Measurements from ENCODE around the gene MAP3K10.
"Not testable (repeated sequence)": the region's sequence is repeated elsewhere in the genome, so short reads cannot be mapped to it uniquely, and the experiment has no call there.

The MAP3K10 gene

DNA sequence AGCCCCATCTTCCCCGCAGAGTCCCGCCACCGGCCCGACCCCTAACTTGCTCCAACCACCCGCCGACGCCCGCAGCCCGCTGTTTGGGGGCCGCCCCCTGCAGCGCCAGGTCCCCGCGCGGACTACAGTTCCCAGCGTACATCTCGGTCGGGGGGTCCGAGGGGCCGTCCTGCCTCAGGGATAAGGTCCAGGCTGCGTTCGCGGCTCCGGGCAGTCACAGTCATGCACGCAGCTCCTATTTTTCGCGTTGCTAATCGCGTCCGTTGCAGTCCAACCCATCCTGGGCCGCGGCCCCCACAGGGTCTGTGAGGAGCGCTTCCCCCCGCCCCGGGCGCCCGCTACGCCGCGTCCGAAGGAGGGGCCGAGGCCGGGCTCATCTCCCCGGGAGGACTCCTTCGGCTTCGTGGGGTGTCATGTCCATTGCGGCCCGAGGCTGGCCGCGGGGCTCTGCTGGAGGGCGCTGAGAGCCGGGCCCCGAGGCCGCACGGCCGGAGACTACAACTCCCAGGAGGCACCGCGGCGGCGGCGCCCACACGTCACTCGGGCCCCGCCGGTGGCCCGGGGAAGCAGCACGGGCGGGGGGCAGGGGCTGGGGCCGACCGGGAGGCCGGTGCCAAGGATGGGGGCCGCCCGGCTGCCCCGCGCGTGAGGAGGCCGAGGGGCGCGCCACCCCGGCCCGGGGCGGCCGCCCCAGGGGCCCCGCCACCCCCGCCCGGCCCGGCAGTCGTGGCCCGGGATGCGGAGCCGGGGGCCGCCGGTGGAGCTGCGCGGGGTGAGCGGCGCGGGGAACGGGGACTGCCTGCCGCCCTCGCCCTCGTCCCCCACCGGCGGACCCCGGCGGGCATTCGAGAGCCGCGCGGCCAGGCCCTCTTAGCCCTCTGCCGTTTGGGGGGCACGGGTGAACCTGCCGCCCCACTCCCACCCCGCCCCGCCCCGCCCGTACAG lies at the start of gene MAP3K10:
Gene MAP3K10 (plus strand): TSS at position 536 of the 945 bp plus-strand sequence. CDS start 606 bp downstream, outside the sequence.
- DNase-seq, result peak; percentile 65

GRCh38 chr19:40141551-40141950 lies 49.7 kb upstream of the MAP3K10 start:
- DNase-seq, result no peak

- peak; percentile 25 for DNase-seq
Measured at GRCh38 chr19:40143612-40144011, 47.6 kb upstream of the MAP3K10 start.

DNA sequence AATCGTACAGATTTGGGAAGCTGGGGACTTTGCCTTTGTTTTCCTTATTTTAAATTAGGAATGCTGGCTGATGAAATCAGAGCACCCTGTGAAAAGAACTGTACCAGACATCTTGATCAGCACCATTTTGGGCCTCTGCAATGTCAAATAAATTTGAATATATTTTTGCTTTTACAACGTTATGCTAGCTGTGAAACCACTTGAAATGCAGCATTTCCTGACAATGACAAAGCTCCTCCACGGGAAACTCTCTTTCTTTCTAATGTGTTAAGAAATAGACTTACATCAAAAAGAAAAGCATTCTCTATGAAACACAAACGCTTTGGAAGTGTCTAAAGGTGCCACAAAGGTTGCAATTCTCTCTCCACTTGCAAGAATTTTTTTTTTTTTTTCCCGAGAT lies 47.1 kb upstream of the MAP3K10 start:
- DNase-seq, result peak; percentile 17

- DNase-seq, result no peak
Measured at GRCh38 chr19:40144947-40145748, 46.1 kb upstream of the MAP3K10 start.

- not testable (repeated sequence) for DNase-seq
Measured at GRCh38 chr19:40145749-40146029, 45.5 kb upstream of the MAP3K10 start.

- no peak for DNase-seq
Measured at GRCh38 chr19:40147338-40147692, 43.9 kb upstream of the MAP3K10 start.

DNA sequence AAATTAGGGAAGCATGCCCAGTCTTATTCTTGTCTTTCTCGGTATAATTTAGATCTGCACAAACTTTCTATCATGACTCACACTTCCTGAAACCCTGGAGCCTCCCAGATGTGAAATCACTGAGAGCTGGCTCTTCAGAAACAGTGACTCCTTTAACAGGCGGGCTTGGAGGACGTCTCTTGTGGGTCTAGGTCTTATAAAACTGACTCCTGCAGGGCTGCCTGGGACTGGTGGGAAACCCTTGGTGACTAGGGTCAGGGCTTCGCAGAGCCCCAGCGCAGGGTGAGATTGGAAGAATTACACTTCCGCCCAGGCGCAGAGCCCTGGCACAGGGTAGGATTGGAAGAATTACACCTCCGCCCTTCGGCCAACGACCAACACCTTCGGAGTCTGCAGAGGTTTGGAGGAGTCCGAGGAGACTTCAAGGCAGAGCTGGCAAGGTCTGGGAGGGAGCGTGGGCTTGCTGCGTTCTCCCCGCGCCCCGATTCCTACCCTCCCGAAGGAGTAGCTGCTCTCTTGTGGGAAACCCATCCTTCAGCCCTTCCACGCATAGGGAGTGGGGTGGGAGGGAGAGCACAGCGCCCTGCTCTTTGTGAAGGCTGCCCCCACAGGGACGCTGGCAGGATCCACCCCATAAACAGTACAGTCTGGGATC lies 43.4 kb upstream of the MAP3K10 start:
- no peak for DNase-seq

GRCh38 chr19:40149501-40149900 lies 41.7 kb upstream of the MAP3K10 start:
- no peak for DNase-seq

DNA sequence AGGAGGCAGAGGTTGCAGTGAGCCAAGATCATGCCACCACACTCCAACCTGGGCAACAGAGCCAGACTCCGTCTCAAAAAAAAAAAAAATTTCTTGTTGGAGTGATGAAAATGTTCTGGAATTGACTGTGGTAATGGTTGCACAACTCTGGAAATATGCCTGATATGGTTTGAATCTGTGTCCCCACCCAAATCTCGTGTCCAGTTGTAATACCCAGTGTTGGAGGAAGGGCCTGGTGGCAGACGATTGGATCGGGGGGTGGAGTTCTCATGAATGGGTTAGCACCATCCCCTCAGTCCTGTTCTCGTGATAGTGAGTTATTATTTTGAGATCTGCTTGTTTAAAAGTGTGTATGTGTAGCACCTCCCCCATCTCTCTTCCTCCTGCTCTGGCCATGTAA lies 41.1 kb upstream of the MAP3K10 start:
- no peak for DNase-seq

- no peak for DNase-seq
Measured at GRCh38 chr19:40154121-40154680, 37.0 kb upstream of the MAP3K10 start.

GRCh38 chr19:40155749-40156265 lies 35.4 kb upstream of the MAP3K10 start:
- no peak for DNase-seq

DNA sequence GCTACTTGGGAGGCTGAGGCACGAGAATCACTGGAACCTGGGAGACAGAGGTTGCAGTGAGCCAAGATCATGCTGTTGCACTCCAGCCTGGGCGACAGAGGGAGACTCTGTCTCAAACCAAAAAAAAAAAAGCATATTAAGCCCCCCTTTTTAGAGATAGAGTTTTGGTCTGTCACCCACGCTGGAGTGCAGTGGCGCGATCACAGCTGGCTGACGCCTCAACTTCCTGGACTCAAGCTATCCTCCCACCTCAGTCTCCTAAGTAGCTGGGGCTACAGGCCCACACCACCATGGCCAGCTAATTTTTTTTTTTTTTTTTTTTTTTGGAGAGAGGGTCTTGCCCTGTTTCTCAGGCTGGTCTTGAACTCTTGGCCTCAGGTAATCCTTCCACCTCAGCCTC lies 34.2 kb upstream of the MAP3K10 start:
- no peak for DNase-seq

DNA sequence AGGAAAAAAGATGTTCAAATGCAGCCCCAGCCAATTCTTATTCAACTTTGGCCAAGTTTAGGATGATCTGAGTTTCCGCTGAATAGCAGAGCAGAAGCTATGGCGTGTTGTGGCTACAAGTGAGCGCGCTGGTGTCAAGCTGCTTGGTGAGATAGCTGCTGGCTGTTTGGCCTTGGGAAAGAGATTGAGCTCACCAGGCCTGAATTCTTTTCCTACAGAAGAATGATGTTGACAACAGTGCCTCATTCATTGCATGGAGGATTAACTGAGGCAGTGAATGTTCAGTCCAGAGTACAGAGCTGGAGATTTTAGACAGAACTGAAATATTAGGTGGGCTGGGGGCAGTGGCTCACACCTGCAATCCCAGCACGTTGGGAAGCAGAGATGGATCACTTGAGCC lies 31.5 kb upstream of the MAP3K10 start:
- DNase-seq, result no peak

DNA sequence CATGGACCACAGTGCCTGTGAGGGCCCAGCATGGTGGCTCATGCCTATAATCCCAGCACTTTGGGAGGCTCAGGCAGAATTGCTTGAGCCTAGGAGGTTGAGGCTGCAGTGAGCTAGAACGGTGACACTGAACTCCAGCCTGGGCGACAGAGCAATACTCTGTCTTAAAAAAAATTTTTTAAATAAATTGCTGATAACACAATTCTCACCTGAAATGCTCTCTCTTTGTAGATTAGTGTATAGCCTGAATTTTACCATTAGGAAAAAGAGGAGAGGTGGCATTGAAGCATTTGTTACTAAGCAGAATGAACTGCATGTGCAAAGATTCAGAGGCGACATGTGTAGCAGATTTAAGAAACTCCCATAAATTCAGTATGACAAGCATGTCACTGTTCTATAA lies 29.1 kb upstream of the MAP3K10 start:
- no peak for DNase-seq

DNA sequence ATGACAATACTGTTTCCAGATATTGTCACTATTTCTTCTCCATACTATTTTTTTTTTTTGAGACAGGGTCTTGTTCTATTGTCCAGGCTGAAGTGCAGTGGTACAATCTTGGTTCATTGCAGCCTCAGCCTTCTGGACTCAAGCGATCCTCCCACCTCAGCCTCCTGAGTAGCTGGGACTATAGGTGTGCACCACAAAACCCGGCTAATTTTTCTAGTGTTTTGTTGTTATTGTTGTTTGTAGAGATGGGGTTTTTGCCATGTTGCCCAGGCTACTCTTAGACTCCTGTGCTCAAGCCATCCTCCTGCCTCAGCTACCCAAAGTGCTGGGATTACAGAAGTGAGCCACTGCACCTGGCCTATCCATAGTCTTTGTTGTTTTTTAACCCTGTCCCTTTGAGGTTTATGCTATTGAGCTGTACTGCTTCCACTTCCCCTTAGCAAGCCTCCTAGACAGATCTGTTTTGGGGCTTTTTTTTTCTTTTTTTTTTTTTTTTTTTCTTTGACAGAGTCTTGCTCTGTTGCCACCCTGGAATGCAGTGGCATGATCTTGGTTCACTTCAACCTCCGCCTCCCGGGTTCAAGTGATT lies 27.6 kb upstream of the MAP3K10 start:
- no peak for DNase-seq

DNA sequence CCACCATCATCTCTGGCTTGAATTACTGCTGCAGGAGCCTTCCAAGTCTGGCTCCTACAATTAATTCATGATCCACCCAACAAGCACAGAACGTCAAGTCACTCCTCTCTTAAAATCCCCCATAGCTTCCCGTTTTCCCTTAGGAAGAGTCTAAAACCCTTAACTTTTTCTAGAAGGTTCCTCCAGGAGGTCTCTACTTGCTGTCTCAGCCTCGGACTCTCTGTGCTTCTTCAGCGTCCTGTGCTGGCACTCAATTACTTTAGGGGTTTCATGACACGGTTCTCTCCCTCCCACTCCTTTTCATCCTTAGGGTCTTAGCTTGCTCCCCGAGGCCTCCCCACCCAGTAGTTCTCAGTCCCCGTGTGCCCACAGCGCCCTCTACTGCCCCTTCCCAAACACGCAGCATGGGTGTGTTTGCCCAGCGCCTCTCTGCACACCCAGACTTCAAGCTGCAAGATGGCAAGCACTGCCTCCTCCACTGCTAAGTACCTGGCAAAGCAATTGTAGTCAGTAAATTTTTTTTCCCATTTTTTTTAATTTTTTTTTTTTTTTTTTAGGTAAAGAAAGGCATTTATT lies 25.8 kb upstream of the MAP3K10 start:
- peak; percentile 67 for DNase-seq

DNA sequence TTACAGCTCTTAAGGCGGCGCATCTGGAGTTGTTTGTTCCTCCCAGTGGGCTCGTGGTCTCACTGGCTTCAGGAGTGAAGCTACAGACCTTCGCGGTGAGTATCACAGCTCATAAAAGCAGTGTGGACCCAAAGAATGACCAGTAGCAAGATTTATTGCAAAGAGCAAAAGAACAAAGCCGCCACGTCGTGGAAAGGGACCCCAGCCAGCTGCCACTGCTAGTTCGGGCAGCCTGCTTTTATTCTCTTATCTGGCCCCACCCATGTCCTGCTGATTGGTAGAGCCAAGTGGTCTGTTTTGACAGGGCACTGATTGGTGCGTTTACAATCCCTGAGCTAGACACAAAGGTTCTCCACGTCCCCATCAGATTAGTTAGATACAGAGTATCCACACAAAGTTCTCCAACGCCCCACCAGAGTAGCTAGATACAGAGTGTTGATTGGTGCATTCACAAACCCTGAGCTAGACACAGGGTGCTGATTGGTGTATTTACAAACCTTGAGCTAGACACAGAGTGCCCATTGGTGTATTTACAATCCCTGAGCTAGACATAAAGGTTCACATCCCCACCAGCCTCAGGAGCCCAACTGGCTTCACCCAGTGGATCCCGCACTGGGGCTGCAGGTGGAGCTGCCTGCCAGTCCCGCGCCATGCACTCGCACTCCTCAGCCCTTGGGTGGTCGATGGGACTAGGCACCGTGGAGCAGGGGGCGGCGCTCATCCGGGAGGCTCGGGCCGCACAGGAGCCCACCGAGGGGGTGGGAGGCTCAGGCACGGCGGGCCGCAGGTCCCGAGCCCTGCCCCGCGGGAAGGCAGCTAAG lies 21.5 kb upstream of the MAP3K10 start:
- DNase-seq, result not testable (repeated sequence)

- not testable (repeated sequence) for DNase-seq
Measured at GRCh38 chr19:40170303-40170989, 20.8 kb upstream of the MAP3K10 start.

- not testable (repeated sequence) for DNase-seq
Measured at GRCh38 chr19:40171293-40171692, 19.9 kb upstream of the MAP3K10 start.

DNA sequence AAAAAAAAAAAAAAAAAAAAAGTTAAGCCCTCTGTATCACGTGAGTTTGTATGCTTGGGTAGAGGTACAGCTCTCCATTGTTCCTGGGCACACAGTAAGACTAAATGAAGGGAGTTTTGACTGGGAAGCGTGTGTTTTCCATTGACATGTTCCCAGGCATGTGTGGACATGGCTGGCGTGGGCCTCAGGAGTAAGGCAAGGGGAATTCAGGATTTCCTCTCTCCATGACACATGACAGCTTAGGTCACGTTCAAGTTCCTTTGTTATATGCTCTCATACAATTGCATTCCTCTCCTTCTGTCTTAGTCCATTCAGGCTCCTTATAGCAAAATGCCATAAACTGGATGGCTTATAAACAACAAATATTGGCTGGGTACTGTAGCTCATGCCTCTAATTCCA lies 17.1 kb upstream of the MAP3K10 start:
- no peak for DNase-seq

Measured in activated gamma-delta T cell treated with Interleukin-2 at 50 U/mL for 16 hours (primary cell).